SK-N-SH (cell line): Measurements from ENCODE around the gene CRTC3. TPM values are rescaled to one million over a fixed set of nuclear protein-coding genes. Genes with fewer than 3 reads are reported as not detected.

ENCODE experiments used
- CTCF ChIA-PET: fragments of 300-600, 350-600 bp; formaldehyde crosslinking; extraction: SDS; loops from one replicate; lab custom pipeline; 2021; lab: Yijun Ruan, JAX
- POLR2A ChIA-PET: fragments of 350-600 bp; sonication (Branson Sonifier 250); formaldehyde crosslinking; extraction: SDS; loops from one replicate; lab custom pipeline; 2020; ENCODE audit warnings: antibody characterized with exemption, inconsistent platforms; lab: Yijun Ruan, JAX
- DNase-seq: peaks from one replicate; pipeline ENCODE4 v3.0.0; 2012
- H2AFZ ChIP-seq: fragments of 200-600 bp; sonication (generic); 2 replicates; pipeline ENCODE4 v1.8.1; 2016; ENCODE audit warnings: antibody characterized with exemption, mild to moderate bottlenecking, low read depth
- H3F3A ChIP-seq: fragments of 200-600 bp; sonication (generic); replicated peaks from 2 replicates; pipeline ENCODE3; 2016; ENCODE audit warnings: antibody characterized with exemption, mild to moderate bottlenecking; ENCODE audit not compliant: insufficient read depth
- H3K27ac ChIP-seq, 2 experiments: fragments of 200-500 bp in 1 of 2; fragments of 200-600 bp in 1 of 2; sonication (Bioruptor generic) in 1 of 2; sonication (generic), shearing (Covaris generic) in 1 of 2; 2 replicates each; pipeline versions ENCODE4 v1.5.1 to v1.6.1; 2014 to 2016; ENCODE audit warnings: low read depth in 2 of 2, inconsistent platforms in 1 of 2, low read length in 1 of 2, mild to moderate bottlenecking in 1 of 2, mixed read lengths in 1 of 2
- H3K27me3 ChIP-seq: fragments of 200-600 bp; sonication (generic), shearing (Covaris generic); 2 replicates; pipeline ENCODE4 v1.6.1; 2016; ENCODE audit warnings: mixed run types; ENCODE audit not compliant: insufficient read depth
- H3K36me3 ChIP-seq, 2 experiments: fragments of 200-500 bp in 1 of 2; fragments of 200-600 bp in 1 of 2; sonication (Bioruptor generic) in 1 of 2; sonication (generic) in 1 of 2; replicated peaks in 1 of 2; 2 replicates each; pipeline versions ENCODE3 to v1.5.1; 2014 to 2016; ENCODE audit warnings: low read length in 1 of 2, mild to moderate bottlenecking in 1 of 2; ENCODE audit not compliant: insufficient read depth in 2 of 2, control insufficient read depth in 1 of 2
- H3K4me1 ChIP-seq, 2 experiments: fragments of 200-500 bp in 1 of 2; fragments of 200-600 bp in 1 of 2; sonication (Bioruptor generic) in 1 of 2; sonication (generic), shearing (Covaris generic) in 1 of 2; 2 replicates each; pipeline versions ENCODE4 v1.5.1 to v1.6.1; 2014 to 2016; ENCODE audit warnings: low read depth in 1 of 2, low read length in 1 of 2, mixed run types in 1 of 2; ENCODE audit not compliant: insufficient read depth in 2 of 2, control insufficient read depth in 1 of 2
- H3K4me2 ChIP-seq: fragments of 200-600 bp; sonication (generic), shearing (Covaris generic); 2 replicates; pipeline ENCODE4 v1.6.1; 2017; ENCODE audit warnings: mixed run types
- H3K4me3 ChIP-seq, 2 experiments: fragments of 200-500 bp in 1 of 2; fragments of 200-600 bp in 1 of 2; sonication (Bioruptor generic) in 1 of 2; sonication (generic), shearing (Covaris generic) in 1 of 2; 2 replicates each; pipeline versions ENCODE4 v1.5.1 to v1.8.1; 2014 to 2016; ENCODE audit warnings: low read depth in 2 of 2, inconsistent platforms in 1 of 2, low read length in 1 of 2, mild to moderate bottlenecking in 1 of 2, mixed read lengths in 1 of 2, moderate library complexity in 1 of 2
- H3K79me2 ChIP-seq: fragments of 200-600 bp; sonication (generic); 2 replicates; pipeline ENCODE4 v1.8.1; 2017; ENCODE audit warnings: mild to moderate bottlenecking; ENCODE audit not compliant: insufficient read depth
- H3K9ac ChIP-seq: fragments of 200-600 bp; sonication (generic); 2 replicates; pipeline ENCODE4 v1.6.1; 2017; ENCODE audit warnings: mixed run types
- H3K9me2 ChIP-seq: fragments of 200-600 bp; sonication (generic); 2 replicates; pipeline ENCODE4 v1.6.1; 2017; ENCODE audit warnings: mixed run types
- H3K9me3 ChIP-seq: fragments of 200-600 bp; sonication (generic); 2 replicates; pipeline ENCODE4 v1.6.1; 2017; ENCODE audit warnings: mixed run types, mild to moderate bottlenecking, moderate library complexity
- H4K20me1 ChIP-seq: fragments of 200-600 bp; sonication (generic); 2 replicates; pipeline ENCODE4 v1.6.1; 2017; ENCODE audit warnings: mild to moderate bottlenecking, mixed run types; ENCODE audit not compliant: insufficient read depth
- CTCF ChIP-seq: fragments of 200-600 bp; sonication (generic); IDR thresholded peaks from 2 replicates; pipeline ENCODE4 v1.6.1; 2017; ENCODE audit warnings: antibody characterized with exemption, mild to moderate bottlenecking, moderate library complexity
- FOXM1 ChIP-seq: IDR thresholded peaks from 2 replicates; pipeline ENCODE4 v1.4.0; 2012; ENCODE audit warnings: low read depth, mild to moderate bottlenecking
- GATA2 ChIP-seq: sonication (generic); formaldehyde crosslinking; IDR thresholded peaks from 2 replicates; pipeline ENCODE4 v1.5.0; 2020; ENCODE audit warnings: mild to moderate bottlenecking, missing genetic modification reagents
- MAX ChIP-seq: IDR thresholded peaks from 2 replicates; pipeline ENCODE4 v1.4.0; 2012; ENCODE audit warnings: low read depth
- MEF2A ChIP-seq: IDR thresholded peaks from 2 replicates; pipeline ENCODE4 v1.4.0; 2012; ENCODE audit warnings: low read depth, borderline replicate concordance
- POLR2AphosphoS5 ChIP-seq: IDR thresholded peaks from 2 replicates; pipeline ENCODE4 v1.6.1; 2012; ENCODE audit warnings: low read depth, low read length
- REST ChIP-seq: IDR thresholded peaks from 2 replicates; pipeline ENCODE4 v1.6.1; 2012; ENCODE audit warnings: mild to moderate bottlenecking, low read depth, low read length, moderate library complexity
- TEAD4 ChIP-seq: IDR thresholded peaks from 2 replicates; pipeline ENCODE4 v1.4.0; 2012; ENCODE audit warnings: mild to moderate bottlenecking, borderline replicate concordance; ENCODE audit not compliant: insufficient read depth
- ZBTB33 ChIP-seq: IDR thresholded peaks from 2 replicates; pipeline ENCODE4 v1.4.0; 2012; ENCODE audit warnings: low read depth, borderline replicate concordance
- WGBS: methylation state at CpG from one replicate; pipeline ENCODE4 v1.1.6; 2017; ENCODE audit warnings: low lambda C conversion rate; 5-methylcytosine and 5-hydroxymethylcytosine counted together
- polyA plus RNA-seq, 3 experiments: library from polyadenylated mRNA; depleted of rRNA; stranded (reverse); fragments of >200 nt; gene quantifications; 2 replicates each; pipeline ENCODE4 v1.2.3, GENCODE V29; 2012

The CRTC3 gene
- polyA plus RNA-seq, 1 of the 3 experiments (the other 2 are of a cell fraction) = 16.7 TPM

GRCh38 chr15:90588427-90588826 lies 58.7 kb downstream of the CRTC3 start:
- Histone ChIP-seq H3K27ac (no peak overlapping the region), H3F3A (peaks cover 5% of the 10 kb centered on the region), H3K27me3 (no peaks in the 10 kb centered on the region), H3K4me1 (peaks cover 0 to 18% of the 10 kb centered on the region in 2 experiments; a peak in 1 of 4 replicates), H2AFZ (no peak overlapping the region), H3K9me3 (no peaks in the 10 kb centered on the region), H3K9ac (no peak overlapping the region), H3K4me2 (no peak overlapping the region), H3K4me3 (no peak overlapping the region), H3K36me3 (peaks cover 0 to under 1% of the 10 kb centered on the region in 2 experiments), H3K9me2 (no peaks in the 10 kb centered on the region), H4K20me1 (peaks cover 11% of the 10 kb centered on the region; the same call in 1 of the 2 replicates), H3K79me2 (peaks cover 36% of the 10 kb centered on the region; the same call in 1 of the 2 replicates)
- POLR2A ChIA-PET = no interaction called here
- TF ChIP-seq TEAD4 (no peak), CTCF (no peak), MEF2A (no peak), POLR2AphosphoS5 (no peak), GATA2 (CRISPR knock-in tag) (no peak), REST (no peak), MAX (no peak), ZBTB33 (no peak), FOXM1 (no peak)
- DNase-seq = no peak
- CTCF ChIA-PET = no interaction called here
- WGBS = 92% methylated on average over 5 of the region's 5 CpGs
